ENCODE measurements around the gene PRRT4. TPM values are rescaled to one million over a fixed set of nuclear protein-coding genes. Genes with fewer than 3 reads are reported as not detected.

PRRT4 gene
- total RNA-seq, 1 experiment from 2014 or later, result 0.24 TPM

DNA sequence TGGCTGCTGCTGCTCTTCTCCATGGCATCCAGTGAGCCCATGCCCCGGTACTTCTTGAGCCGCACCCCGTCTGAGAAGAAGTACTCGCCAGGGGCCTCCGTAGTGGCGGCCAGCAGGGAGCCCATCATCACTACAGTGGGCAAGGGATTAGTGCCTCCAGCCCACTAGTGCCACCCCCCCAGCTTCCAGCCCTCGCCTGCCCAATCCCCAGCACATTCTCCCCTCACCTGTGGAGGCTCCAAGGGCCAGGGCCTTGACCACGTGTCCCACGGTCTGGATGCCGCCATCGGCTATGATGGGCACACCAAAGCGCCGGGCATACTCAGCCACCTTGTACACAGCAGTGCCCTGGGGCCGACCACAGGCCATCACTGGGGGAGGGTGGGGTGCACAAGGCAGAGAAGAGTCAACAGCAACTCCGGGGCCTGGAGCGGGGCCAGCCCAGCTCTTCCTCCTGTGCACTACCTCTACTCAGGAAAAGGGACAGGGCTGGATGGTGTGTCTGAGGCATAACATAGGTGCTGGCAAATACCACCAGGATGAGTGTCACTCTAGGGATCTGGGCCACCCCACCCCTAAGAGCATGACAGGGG, 33.5 kb upstream of the PRRT4 start:
- Histone ChIP-seq H3T11ph (ENCODE audit: low read length) (no peak overlapping the region), H2BK5ac (ENCODE audit: insufficient read length, low read length) (no peak overlapping the region), H3K9ac (ENCODE audit: extremely low read depth, insufficient read length, low read length) (no peak overlapping the region), H2AK5ac (ENCODE audit: insufficient read length, low read length) (no peak overlapping the region), H4K91ac (ENCODE audit: insufficient read length, low read depth, low read length) (no peak overlapping the region), H3K56ac (ENCODE audit: insufficient read length, low read depth, low read length) (no peak overlapping the region), H2BK120ac (ENCODE audit: low read depth, low read length, poor library complexity, severe bottlenecking) (no peak overlapping the region), H3K27me3 (ENCODE audit: insufficient read depth, low read length) (no peaks in the 10 kb centered on the region), H2BK12ac (ENCODE audit: insufficient read length, low read depth, low read length) (no peak overlapping the region), H2AFZ (ENCODE audit: low read length) (no peak overlapping the region), H3K4me2 (ENCODE audit: insufficient read depth, insufficient read length, low read length) (no peak overlapping the region), H4K8ac (replicated peaks; ENCODE audit: insufficient read length, low read depth, low read length) (no peak overlapping the region), H3K18ac (ENCODE audit: insufficient read length, low read depth, low read length) (no peak overlapping the region), H3K23ac (ENCODE audit: insufficient read length, low read depth, low read length) (no peak overlapping the region), H2BK20ac (ENCODE audit: low read depth, low read length, poor library complexity, severe bottlenecking) (no peak overlapping the region), H3K27ac (ENCODE audit: insufficient read length, low read depth, low read length) (no peak overlapping the region), H3K4ac (ENCODE audit: low read depth, low read length) (no peak overlapping the region), H2BK15ac (ENCODE audit: low read depth, low read length) (no peak overlapping the region), H3K79me2 (ENCODE audit: insufficient read depth, low read length) (no peaks in the 10 kb centered on the region), H4K5ac (ENCODE audit: insufficient read length, low read depth, low read length) (no peak overlapping the region), H3K23me2 (ENCODE audit: insufficient read length, low read depth, low read length, poor library complexity, severe bottlenecking) (no peaks in the 10 kb centered on the region), H3K4me1 (ENCODE audit: insufficient read depth, low read length) (no peaks in the 10 kb centered on the region), H3K9me3 (ENCODE audit: control insufficient read depth, low read depth, low read length) (no peaks in the 10 kb centered on the region), H3K14ac (ENCODE audit: insufficient read depth, low read length) (no peak overlapping the region), H3K79me1 (ENCODE audit: insufficient read depth, low read depth, low read length, poor library complexity, severe bottlenecking) (no peaks in the 10 kb centered on the region), H4K20me1 (ENCODE audit: control insufficient read depth, insufficient read depth, insufficient read length) (peaks cover under 1% of the 10 kb centered on the region)
- H3K4me1 Mint-ChIP-seq, result peaks cover 4 to 6% of the 10 kb centered on the region in 2 experiments
- WGBS (ENCODE audit: extremely low coverage, insufficient read length, low lambda C conversion rate), result no CpG with 5 or more reads among the region's 16 CpGs
- no peaks in the 10 kb centered on the region for H3K9me3 Mint-ChIP-seq
- DNase-seq, result no peak
- H3K4me3 Mint-ChIP-seq, result no peak overlapping the region
- H3K27ac Mint-ChIP-seq, result no peak overlapping the region
- H3K27me3 Mint-ChIP-seq (ENCODE audit: low read depth), result no peaks in the 10 kb centered on the region
- peaks cover 8 to 16% (median 8%) of the 10 kb centered on the region in 3 experiments for H3K36me3 Mint-ChIP-seq (ENCODE audit: insufficient read depth in 1 of 3, low read depth in 3 of 3)
- TF ChIP-seq, protein P1, sequence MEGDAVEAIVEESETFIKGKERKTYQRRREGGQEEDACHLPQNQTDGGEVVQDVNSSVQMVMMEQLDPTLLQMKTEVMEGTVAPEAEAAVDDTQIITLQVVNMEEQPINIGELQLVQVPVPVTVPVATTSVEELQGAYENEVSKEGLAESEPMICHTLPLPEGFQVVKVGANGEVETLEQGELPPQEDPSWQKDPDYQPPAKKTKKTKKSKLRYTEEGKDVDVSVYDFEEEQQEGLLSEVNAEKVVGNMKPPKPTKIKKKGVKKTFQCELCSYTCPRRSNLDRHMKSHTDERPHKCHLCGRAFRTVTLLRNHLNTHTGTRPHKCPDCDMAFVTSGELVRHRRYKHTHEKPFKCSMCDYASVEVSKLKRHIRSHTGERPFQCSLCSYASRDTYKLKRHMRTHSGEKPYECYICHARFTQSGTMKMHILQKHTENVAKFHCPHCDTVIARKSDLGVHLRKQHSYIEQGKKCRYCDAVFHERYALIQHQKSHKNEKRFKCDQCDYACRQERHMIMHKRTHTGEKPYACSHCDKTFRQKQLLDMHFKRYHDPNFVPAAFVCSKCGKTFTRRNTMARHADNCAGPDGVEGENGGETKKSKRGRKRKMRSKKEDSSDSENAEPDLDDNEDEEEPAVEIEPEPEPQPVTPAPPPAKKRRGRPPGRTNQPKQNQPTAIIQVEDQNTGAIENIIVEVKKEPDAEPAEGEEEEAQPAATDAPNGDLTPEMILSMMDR (conservative IDR thresholded peaks at IDR 0.05), result no peak

Data from H9 (cell line).